HG03045 (cell line): ENCODE results near the gene CDS2.

Source experiments
- ATAC-seq: cut with Tn5 transposase; IDR thresholded peaks from one replicate; pipeline ENCODE4 v1.9.1; 2021; ENCODE audit warnings: mild to moderate bottlenecking, moderate library complexity; ENCODE audit not compliant: unreplicated experiment

Gene CDS2

GRCh38 chr20:5150226-5151076 is 23.6 kb downstream of the CDS2 start:
- no peak for ATAC-seq

- ATAC-seq: no peak
Observed at GRCh38 chr20:5153152-5153467, 26.3 kb downstream of the CDS2 start.

- ATAC-seq: no peak
Observed at GRCh38 chr20:5153612-5154542, 27.1 kb downstream of the CDS2 start.

- no peak for ATAC-seq
Observed at GRCh38 chr20:5154543-5154925, 27.7 kb downstream of the CDS2 start.

- no peak for ATAC-seq
Observed at GRCh38 chr20:5155404-5155803, 28.6 kb downstream of the CDS2 start.

GRCh38 chr20:5156675-5157448 is 30.1 kb downstream of the CDS2 start:
- ATAC-seq: no peak

- ATAC-seq: no peak
Observed at GRCh38 chr20:5159928-5160327, 33.1 kb downstream of the CDS2 start.

- no peak for ATAC-seq
Observed at GRCh38 chr20:5160882-5161281, 34.1 kb downstream of the CDS2 start.

- ATAC-seq: no peak
Observed at GRCh38 chr20:5161536-5162164, 34.8 kb downstream of the CDS2 start.

- ATAC-seq: no peak
Observed at GRCh38 chr20:5164645-5165625, 38.1 kb downstream of the CDS2 start.

- ATAC-seq: no peak
Observed at GRCh38 chr20:5168651-5169396, 42.0 kb downstream of the CDS2 start.

- ATAC-seq: no peak
Observed at GRCh38 chr20:5170341-5170740, 43.5 kb downstream of the CDS2 start.

- no peak for ATAC-seq
Observed at GRCh38 chr20:5171064-5171789, 44.4 kb downstream of the CDS2 start.

GRCh38 chr20:5171790-5172164 is 45.0 kb downstream of the CDS2 start:
- ATAC-seq: no peak

- ATAC-seq: no peak
Observed at GRCh38 chr20:5172167-5172601, 45.4 kb downstream of the CDS2 start.

- ATAC-seq: no peak
Observed at GRCh38 chr20:5172903-5173463, 46.2 kb downstream of the CDS2 start.

GRCh38 chr20:5173751-5174150 is 46.9 kb downstream of the CDS2 start:
- ATAC-seq: no peak

- ATAC-seq: no peak
Observed at GRCh38 chr20:5177071-5177470, 50.3 kb downstream of the CDS2 start.
